HepG2 (cell line): ENCODE measurements around the gene STK32A. TPM values are rescaled to one million over a fixed set of nuclear protein-coding genes. Genes with fewer than 3 reads are reported as not detected.

ENCODE experiments used
- ATAC-seq: fragments of 200-7000 bp; cut with Tn5 transposase; 3 replicates; pipeline ENCODE4 v1.9.1; 2020; ENCODE audit warnings: mild to moderate bottlenecking, moderate library complexity
- BruUV-seq: library from RNA; stranded (reverse); fragments of 400-500 nt; replicated peaks from 2 replicates; lab custom pipeline; 2021; lab: Mats Ljungman, UMichigan
- CTCF ChIA-PET: fragments of 300-600 bp; formaldehyde crosslinking; extraction: SDS; loops from one replicate; lab custom pipeline; 2021; ENCODE audit warnings: low total read pairs, inconsistent platforms, low intra/inter-chr PET ratio; lab: Yijun Ruan, JAX
- POLR2A ChIA-PET: fragments of 350-600 bp; sonication (Branson Sonifier 250); formaldehyde crosslinking; loops from one replicate; lab custom pipeline; 2020; ENCODE audit warnings: antibody characterized with exemption, inconsistent platforms; lab: Yijun Ruan, JAX
- DNase-seq: peaks from one replicate; pipeline ENCODE4 v3.0.0-alpha.2; 2015; ENCODE audit warnings: low spot score
- FAIRE-seq: peaks from 3 replicates; lab custom pipeline; 2011; peaks lifted over from hg19 to GRCh38; lab: Jason Lieb, UNC
- H2AFZ ChIP-seq: one replicate; pipeline ENCODE4 v1.6.1; 2011; ENCODE audit warnings: low read length, inconsistent platforms
- H3K27ac ChIP-seq: fragments of 300-600 bp; 3 replicates; pipeline ENCODE4 v1.8.0; 2011; ENCODE audit warnings: mixed run types, mild to moderate bottlenecking, mixed read lengths, low read length, inconsistent platforms; ENCODE audit not compliant: insufficient read depth; ENCODE audit errors: extremely low read length
- H3K27me3 ChIP-seq, 2 experiments: fragments of 200-600 bp in 1 of 2; 2 replicates in 1 of 2; 3 replicates in 1 of 2; pipeline versions ENCODE4 v1.6.0 to v1.8.0; 2011; ENCODE audit warnings: low read length in 2 of 2, mild to moderate bottlenecking in 2 of 2, moderate library complexity in 2 of 2, inconsistent platforms in 1 of 2; ENCODE audit not compliant: insufficient read depth in 2 of 2, control insufficient read depth in 1 of 2
- H3K36me3 ChIP-seq, 2 experiments: fragments of 200-600 bp in 1 of 2; replicated peaks in 1 of 2; 2 replicates in 1 of 2; 3 replicates in 1 of 2; pipeline versions ENCODE4 v1.5.1 to v1.8.0; 2011; ENCODE audit warnings: low read length in 2 of 2, inconsistent platforms in 1 of 2; ENCODE audit not compliant: insufficient read depth in 2 of 2, control insufficient read depth in 1 of 2
- H3K4me1 ChIP-seq: 2 replicates; pipeline ENCODE4 v1.5.1; 2012; ENCODE audit warnings: low read length, inconsistent platforms; ENCODE audit not compliant: insufficient read depth
- H3K4me2 ChIP-seq: 2 replicates; pipeline ENCODE4 v1.6.0; 2011; ENCODE audit warnings: low read depth, low read length, inconsistent platforms
- H3K4me3 ChIP-seq, 3 experiments: fragments of 200-600 bp in 1 of 3; sonication (generic), shearing (Covaris generic) in 1 of 3; replicated peaks in 1 of 3; 2 replicates each; pipeline ENCODE4 v1.5.1; 2011 to 2016; ENCODE audit warnings: low read length in 3 of 3, inconsistent platforms in 2 of 3, low read depth in 2 of 3, mild to moderate bottlenecking in 2 of 3, control low read depth in 1 of 3, mixed read lengths in 1 of 3; ENCODE audit not compliant: insufficient read depth in 1 of 3
- H3K79me2 ChIP-seq: one replicate; pipeline ENCODE4 v1.6.1; 2011; ENCODE audit warnings: low read length, inconsistent platforms; ENCODE audit not compliant: insufficient read depth
- H3K9ac ChIP-seq: 2 replicates; pipeline ENCODE4 v1.6.0; 2011; ENCODE audit warnings: mild to moderate bottlenecking, low read depth, low read length, inconsistent platforms; ENCODE audit not compliant: insufficient read depth
- H3K9me3 ChIP-seq: 2 replicates; pipeline ENCODE4 v1.5.1; 2012; ENCODE audit warnings: mild to moderate bottlenecking, low read length
- H4K20me1 ChIP-seq: 2 replicates; pipeline ENCODE4 v1.6.0; 2011; ENCODE audit warnings: inconsistent platforms, mild to moderate bottlenecking, low read length, moderate library complexity; ENCODE audit not compliant: insufficient read depth
- ARID2 ChIP-seq: sonication (generic); formaldehyde crosslinking; IDR thresholded peaks from 2 replicates; pipeline ENCODE4 v1.8.1; 2022; ENCODE audit warnings: mild to moderate bottlenecking, missing genetic modification reagents, borderline replicate concordance
- CENPX ChIP-seq: sonication (generic); formaldehyde crosslinking; IDR thresholded peaks from 2 replicates; pipeline ENCODE4 v1.9.0; 2021; ENCODE audit warnings: mild to moderate bottlenecking, missing genetic modification reagents, moderate library complexity
- FOXO1 ChIP-seq: sonication (generic); formaldehyde crosslinking; IDR thresholded peaks from 2 replicates; pipeline ENCODE4 v1.4.0; 2020; ENCODE audit warnings: missing genetic modification reagents
- HNRNPH1 ChIP-seq: fragments of 200-400 bp; formaldehyde crosslinking; optimal IDR thresholded peaks from 2 replicates; pipeline ENCODE3; 2017; ENCODE audit warnings: mild to moderate bottlenecking, low read depth, low read length
- HNRNPK ChIP-seq: fragments of 200-400 bp; formaldehyde crosslinking; IDR thresholded peaks from 2 replicates; pipeline ENCODE4 v1.6.1; 2018; ENCODE audit warnings: low read length, low read depth, moderate library complexity, mild to moderate bottlenecking; ENCODE audit not compliant: poor library complexity, severe bottlenecking
- PHF20 ChIP-seq: sonication (generic); formaldehyde crosslinking; IDR thresholded peaks from 2 replicates; pipeline ENCODE4 v1.5.0; 2020; ENCODE audit warnings: mild to moderate bottlenecking, missing genetic modification reagents
- PPARG ChIP-seq: conservative IDR thresholded peaks from 2 replicates; pipeline ENCODE4 v1.6.1; 2016; ENCODE audit warnings: missing biosample characterization, missing genetic modification reagents
- REPIN1 ChIP-seq: sonication (generic); formaldehyde crosslinking; IDR thresholded peaks from 2 replicates; pipeline ENCODE4 v1.8.0; 2022; ENCODE audit warnings: missing genetic modification reagents, low read depth, mild to moderate bottlenecking, borderline replicate concordance
- SAFB2 ChIP-seq: sonication (generic); formaldehyde crosslinking; IDR thresholded peaks from 2 replicates; pipeline ENCODE4 v1.5.1; 2020; ENCODE audit warnings: missing genetic modification reagents, low read depth, mild to moderate bottlenecking, borderline replicate concordance
- SIN3B ChIP-seq: fragments of 150-350 bp; IDR thresholded peaks from 2 replicates; pipeline ENCODE4 v1.6.1; 2014; ENCODE audit warnings: low read length
- TBX3 ChIP-seq: fragments of 450-650 bp; IDR thresholded peaks from 2 replicates; pipeline ENCODE4 v1.6.1; 2017; ENCODE audit warnings: antibody characterized with exemption, mild to moderate bottlenecking, inconsistent platforms, borderline replicate concordance
- ZNF160 ChIP-seq: sonication (generic); formaldehyde crosslinking; IDR thresholded peaks from 2 replicates; pipeline ENCODE4 v1.8.0; 2022; ENCODE audit warnings: mild to moderate bottlenecking, inconsistent platforms, missing genetic modification reagents
- ZNF232 ChIP-seq: sonication (generic); formaldehyde crosslinking; IDR thresholded peaks from 2 replicates; pipeline ENCODE4 v1.4.0; 2020; ENCODE audit warnings: missing genetic modification reagents, borderline replicate concordance
- ZNF816 ChIP-seq: sonication (generic); formaldehyde crosslinking; IDR thresholded peaks from 2 replicates; pipeline ENCODE4 v1.8.0; 2022; ENCODE audit warnings: missing genetic modification reagents, mild to moderate bottlenecking, borderline replicate concordance
- ZSCAN12 ChIP-seq: sonication (generic); formaldehyde crosslinking; IDR thresholded peaks from 2 replicates; pipeline ENCODE4 v1.9.0; 2021; ENCODE audit warnings: mild to moderate bottlenecking, missing genetic modification reagents
- ZSCAN25 ChIP-seq: sonication (generic); formaldehyde crosslinking; IDR thresholded peaks from 2 replicates; pipeline ENCODE4 v1.8.0; 2022; ENCODE audit warnings: mild to moderate bottlenecking, missing genetic modification reagents
- WGBS: methylation state at CpG from one replicate; pipeline ENCODE4 v1.1.6; 2017; ENCODE audit warnings: low lambda C conversion rate; 5-methylcytosine and 5-hydroxymethylcytosine counted together
- in situ Hi-C: cut with HindIII; loops from 2 replicates; pipeline ENCODE4 v1.10.0; 2017; ENCODE audit warnings: low pct_unique_long_range_greater_than_20kb; ENCODE audit not compliant: extremely low pct_ligation_motif_present
- intact Hi-C: fragments of 100-400 bp; cut with micrococcal nuclease; formaldehyde crosslinking; loops from one replicate; pipeline ENCODE4 v1.10.0; 2022; ENCODE audit not compliant: unreplicated experiment
- polyA plus RNA-seq, 8 experiments: library from polyadenylated mRNA; depleted of rRNA in 3 of 8; stranded (reverse) in 7 of 8; unstranded in 1 of 8; fragments of >200 nt; fragmentation: Illumina TruSeq in 4 of 8; extraction: Trizol in 4 of 8; gene quantifications; 2 replicates each; pipeline versions ENCODE4 v1.2.1 to v1.2.3, GENCODE V29; 2011 to 2016; ENCODE audit warnings: low read depth in 4 of 8, missing spikeins in 1 of 8, mixed read lengths in 1 of 8; ENCODE audit not compliant: insufficient read depth in 1 of 8
- total RNA-seq, 5 experiments: library from RNA; depleted of rRNA; stranded (reverse); fragments of >200 nt; fragmentation: Illumina TruSeq; extraction: Trizol; gene quantifications; 2 replicates each; pipeline ENCODE4 v1.2.3, GENCODE V29; 2016; ENCODE audit warnings: low read depth in 1 of 5
- TF ChIP-seq, protein P1 (sequence below): sonication (generic); formaldehyde crosslinking; IDR thresholded peaks from 2 replicates; pipeline ENCODE4 v1.4.0; 2020; ENCODE audit warnings: missing genetic modification reagents
- TF ChIP-seq, protein P2 (sequence below): IDR thresholded peaks from 2 replicates; pipeline ENCODE4 v1.6.1; 2012; ENCODE audit warnings: low read depth, low read length, improper control_type of control experiment
- TF ChIP-seq, protein P3 (sequence below), 2 experiments: fragments of 450-650 bp in 1 of 2; sonication (generic) in 1 of 2; formaldehyde crosslinking; IDR thresholded peaks; 2 replicates each; pipeline versions ENCODE4 v1.5.0 to v1.8.0; 2020 to 2022; ENCODE audit warnings: mild to moderate bottlenecking in 1 of 2, missing genetic modification reagents in 1 of 2
- TF ChIP-seq, protein P4 (sequence below): sonication (generic); formaldehyde crosslinking; IDR thresholded peaks from 2 replicates; pipeline ENCODE4 v1.8.0; 2022; ENCODE audit warnings: low read depth, missing genetic modification reagents

STK32A gene
- total and polyA plus RNA-seq, 2 of the 13 experiments (the other 11 are each of a cell fraction or from before 2014, with no cell fraction given), result not detected

DNA sequence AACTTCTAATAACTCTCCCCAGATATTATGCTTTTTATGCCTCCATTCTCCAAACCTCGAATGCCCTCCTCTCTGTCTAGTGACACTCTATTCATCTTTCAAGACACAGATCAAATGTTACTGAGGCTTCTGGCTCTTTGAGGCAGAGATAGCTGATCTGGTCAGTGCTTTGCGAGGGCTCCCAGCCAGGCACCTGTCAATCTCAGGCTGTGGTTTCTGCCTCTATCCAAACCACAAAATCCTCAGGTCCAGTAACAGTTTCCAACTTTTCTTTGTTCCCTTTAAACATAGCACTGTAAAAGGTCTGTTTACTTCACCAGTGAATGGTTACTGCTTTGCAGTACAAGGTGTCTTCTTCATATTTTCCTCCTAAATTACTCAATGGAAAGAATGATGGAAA lies 11.5 kb upstream of the STK32A start:
- BruUV-seq, result no TSS peak
- H2AFZ ChIP-seq, result no peak overlapping the region
- FAIRE-seq (no peak), DNase-seq (no peak)
- intact Hi-C loops, result loop anchor here (10.0 kb wide), 1 partner anchor 171 kb away; no protein-coding TSS in a partner anchor
- no peaks in the 10 kb centered on the region for H3K79me2 ChIP-seq
- in situ Hi-C loops, result loop anchor here (10.0 kb wide), 1 partner anchor 351 kb away; no protein-coding TSS in a partner anchor
- no peak for TF ChIP-seq ZNF816 (CRISPR knock-in tag)
- TF ChIP-seq ARID2 (CRISPR knock-in tag), result no peak
- TF ChIP-seq SAFB2 (CRISPR knock-in tag), result no peak
- no peak for TF ChIP-seq HNRNPK
- TF ChIP-seq CENPX (CRISPR knock-in tag), result no peak
- no peak for TF ChIP-seq PHF20
- TF ChIP-seq TBX3, result no peak
- no peak for TF ChIP-seq ZSCAN12 (CRISPR knock-in tag)
- TF ChIP-seq, protein P1, sequence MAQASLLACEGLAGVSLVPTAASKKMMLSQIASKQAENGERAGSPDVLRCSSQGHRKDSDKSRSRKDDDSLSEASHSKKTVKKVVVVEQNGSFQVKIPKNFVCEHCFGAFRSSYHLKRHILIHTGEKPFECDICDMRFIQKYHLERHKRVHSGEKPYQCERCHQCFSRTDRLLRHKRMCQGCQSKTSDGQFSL (CRISPR knock-in tag), result no peak
- no peak for TF ChIP-seq REPIN1
- TF ChIP-seq, protein P2, sequence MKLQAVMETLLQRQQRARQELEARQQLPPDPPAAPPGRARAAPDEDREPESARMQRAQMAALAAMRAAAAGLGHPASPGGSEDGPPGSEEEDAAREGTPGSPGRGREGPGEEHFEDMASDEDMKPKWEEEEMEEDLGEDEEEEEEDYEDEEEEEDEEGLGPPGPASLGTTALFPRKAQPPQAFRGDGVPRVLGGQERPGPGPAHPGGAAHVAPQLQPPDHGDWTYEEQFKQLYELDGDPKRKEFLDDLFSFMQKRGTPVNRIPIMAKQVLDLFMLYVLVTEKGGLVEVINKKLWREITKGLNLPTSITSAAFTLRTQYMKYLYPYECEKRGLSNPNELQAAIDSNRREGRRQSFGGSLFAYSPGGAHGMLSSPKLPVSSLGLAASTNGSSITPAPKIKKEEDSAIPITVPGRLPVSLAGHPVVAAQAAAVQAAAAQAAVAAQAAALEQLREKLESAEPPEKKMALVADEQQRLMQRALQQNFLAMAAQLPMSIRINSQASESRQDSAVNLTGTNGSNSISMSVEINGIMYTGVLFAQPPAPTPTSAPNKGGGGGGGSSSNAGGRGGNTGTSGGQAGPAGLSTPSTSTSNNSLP, result no peak
- TF ChIP-seq ZNF160 (CRISPR knock-in tag), result no peak
- TF ChIP-seq ZNF232 (CRISPR knock-in tag), result no peak
- TF ChIP-seq FOXO1 (CRISPR knock-in tag), result no peak
- TF ChIP-seq SIN3B, result no peak
- TF ChIP-seq, protein P3, sequence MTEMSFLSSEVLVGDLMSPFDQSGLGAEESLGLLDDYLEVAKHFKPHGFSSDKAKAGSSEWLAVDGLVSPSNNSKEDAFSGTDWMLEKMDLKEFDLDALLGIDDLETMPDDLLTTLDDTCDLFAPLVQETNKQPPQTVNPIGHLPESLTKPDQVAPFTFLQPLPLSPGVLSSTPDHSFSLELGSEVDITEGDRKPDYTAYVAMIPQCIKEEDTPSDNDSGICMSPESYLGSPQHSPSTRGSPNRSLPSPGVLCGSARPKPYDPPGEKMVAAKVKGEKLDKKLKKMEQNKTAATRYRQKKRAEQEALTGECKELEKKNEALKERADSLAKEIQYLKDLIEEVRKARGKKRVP (CRISPR knock-in tag; IDR thresholded peaks at IDR 0.05), result no peak
- no peak for TF ChIP-seq PPARG
- TF ChIP-seq, protein P4, sequence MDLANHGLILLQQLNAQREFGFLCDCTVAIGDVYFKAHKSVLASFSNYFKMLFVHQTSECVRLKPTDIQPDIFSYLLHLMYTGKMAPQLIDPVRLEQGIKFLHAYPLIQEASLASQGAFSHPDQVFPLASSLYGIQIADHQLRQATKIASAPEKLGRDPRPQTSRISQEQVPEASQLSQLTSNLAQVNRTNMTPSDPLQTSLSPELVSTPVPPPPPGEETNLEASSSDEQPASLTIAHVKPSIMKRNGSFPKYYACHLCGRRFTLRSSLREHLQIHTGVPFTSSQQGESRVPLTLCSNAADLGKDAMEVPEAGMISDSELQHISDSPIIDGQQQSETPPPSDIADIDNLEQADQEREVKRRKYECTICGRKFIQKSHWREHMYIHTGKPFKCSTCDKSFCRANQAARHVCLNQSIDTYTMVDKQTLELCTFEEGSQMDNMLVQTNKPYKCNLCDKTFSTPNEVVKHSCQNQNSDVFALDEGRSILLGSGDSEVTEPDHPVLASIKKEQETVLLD (CRISPR knock-in tag), result no peak
- TF ChIP-seq HNRNPH1, result no peak
- TF ChIP-seq ZSCAN25, result no peak
- TF ChIP-seq, all 625 proteins: peak for 0
- H3K4me3 ChIP-seq, result no peak overlapping the region
- H4K20me1 ChIP-seq, result no peaks in the 10 kb centered on the region
- ChIA-PET POLR2A (no interaction called here), CTCF (no interaction called here)
- no peak overlapping the region for H3K4me2 ChIP-seq
- no peaks in the 10 kb centered on the region for H3K27me3 ChIP-seq
- no peaks in the 10 kb centered on the region for H3K9me3 ChIP-seq
- no peaks in the 10 kb centered on the region for H3K4me1 ChIP-seq
- H3K27ac ChIP-seq, result no peak overlapping the region
- no peak overlapping the region for H3K9ac ChIP-seq
- 0% methylated on average over 2 of the region's 2 CpGs for WGBS
- no peak for ATAC-seq
- H3K36me3 ChIP-seq, result no peaks in the 10 kb centered on the region
